MG63 (cell line): Measurements from ENCODE around the gene IGSF3. TPM values are rescaled to one million over a fixed set of nuclear protein-coding genes. Genes with fewer than 3 reads are reported as not detected.
"Not testable (repeated sequence)": the region's sequence is repeated elsewhere in the genome, so short reads cannot be mapped to it uniquely, and the experiment has no call there.

Source experiments
- DNase-seq: peaks from one replicate; pipeline ENCODE4 v3.0.0-alpha.2; 2020
- H3K27me3 ChIP-seq: fragments of 250-450 bp; sonication (Bioruptor Pico); 2 replicates; pipeline ENCODE4 v1.5.1; 2020; ENCODE audit warnings: mild to moderate bottlenecking, moderate library complexity
- H3K36me3 ChIP-seq: fragments of 250-450 bp; sonication (Bioruptor Pico); 2 replicates; pipeline ENCODE4 v1.5.1; 2020; ENCODE audit warnings: mild to moderate bottlenecking, moderate library complexity
- H3K4me3 ChIP-seq: fragments of 250-450 bp; sonication (Bioruptor Pico); 2 replicates; pipeline ENCODE4 v1.5.1; 2020; ENCODE audit warnings: mild to moderate bottlenecking, moderate library complexity
- H3K9me3 ChIP-seq: fragments of 250-450 bp; sonication (Bioruptor Pico); 2 replicates; pipeline ENCODE4 v1.5.1; 2020; ENCODE audit warnings: mild to moderate bottlenecking, moderate library complexity
- total RNA-seq: library from RNA; depleted of rRNA; stranded (reverse); fragments of >200 nt; shearing (Covaris generic); gene quantifications from 2 replicates; pipeline ENCODE4 v1.2.3, GENCODE V29; 2014; ENCODE audit warnings: low replicate concordance

IGSF3 gene
- total RNA-seq, 1 experiment from 2014 or later = 5.0 TPM

DNA sequence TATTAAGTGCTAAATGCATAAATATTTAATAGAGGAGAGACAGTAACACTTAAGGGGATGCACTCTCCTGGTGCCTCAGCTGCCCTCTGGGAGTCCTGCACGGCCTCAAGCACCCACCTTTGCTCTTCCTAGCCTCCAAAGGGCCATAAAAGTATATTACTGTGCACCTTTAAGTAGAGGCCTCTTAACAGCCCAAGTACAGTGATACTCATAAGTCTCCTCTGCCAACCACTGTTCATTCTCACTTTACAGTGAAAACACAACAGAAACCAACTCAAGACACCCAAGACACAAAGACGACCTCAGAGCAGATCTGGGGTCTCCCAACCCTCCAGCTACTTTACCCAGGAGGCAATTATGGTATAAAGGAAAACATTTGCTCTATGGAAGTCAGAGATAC, 70.1 kb downstream of the IGSF3 start:
- not testable (repeated sequence) for H3K36me3 ChIP-seq, DNase-seq, H3K27me3 ChIP-seq, H3K4me3 ChIP-seq, H3K9me3 ChIP-seq

GRCh38 chr1:116596742-116597307, 70.7 kb downstream of the IGSF3 start:
- H3K4me3 ChIP-seq, H3K9me3 ChIP-seq, H3K27me3 ChIP-seq, H3K36me3 ChIP-seq, DNase-seq: not testable (repeated sequence)

DNA sequence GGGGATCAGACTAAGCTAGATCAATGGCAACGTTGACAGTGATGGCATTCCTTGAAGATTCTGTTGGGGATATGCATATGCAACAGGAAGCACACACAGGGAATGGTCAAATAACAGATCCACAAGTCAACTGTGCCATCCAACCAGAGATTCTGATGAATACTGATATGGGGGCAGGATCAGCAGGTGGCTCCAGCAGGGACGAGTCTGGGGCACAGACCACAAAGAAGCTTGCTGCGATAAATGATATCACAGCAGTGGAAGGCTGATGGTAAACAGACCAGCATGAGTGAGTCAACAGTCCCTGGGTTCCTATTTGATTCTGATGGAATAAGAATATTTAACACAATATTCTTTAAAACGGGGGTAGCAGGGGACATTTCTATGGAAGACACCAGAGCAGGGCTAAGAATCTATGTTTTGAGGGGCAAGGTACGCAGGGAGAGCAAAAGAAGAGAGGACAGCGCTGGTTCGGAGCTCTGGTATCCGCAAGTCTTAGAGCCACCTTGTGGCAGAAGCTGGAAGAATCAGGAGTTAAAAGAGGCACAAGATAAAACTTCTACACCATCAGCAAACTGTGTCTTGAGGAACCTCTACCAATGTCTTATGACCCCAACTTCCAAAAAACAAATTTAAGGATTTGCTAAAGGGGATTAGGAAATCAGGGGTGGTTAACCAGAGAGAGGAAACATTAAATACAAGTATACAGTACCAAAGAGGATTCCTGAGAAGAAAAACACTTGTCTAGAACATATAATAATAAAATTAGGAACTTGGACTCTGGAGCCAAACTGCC, 71.4 kb downstream of the IGSF3 start:
- H3K4me3 ChIP-seq, H3K9me3 ChIP-seq, H3K36me3 ChIP-seq, DNase-seq, H3K27me3 ChIP-seq: not testable (repeated sequence)

- H3K27me3 ChIP-seq, H3K4me3 ChIP-seq, H3K36me3 ChIP-seq, DNase-seq, H3K9me3 ChIP-seq: not testable (repeated sequence)
These were observed 72.3 kb downstream of the IGSF3 start for GRCh38 chr1:116595065-116595840.

GRCh38 chr1:116593977-116594376, 73.6 kb downstream of the IGSF3 start:
- H3K36me3 ChIP-seq, DNase-seq, H3K27me3 ChIP-seq, H3K9me3 ChIP-seq, H3K4me3 ChIP-seq: not testable (repeated sequence)

- H3K9me3 ChIP-seq, H3K4me3 ChIP-seq, H3K27me3 ChIP-seq, H3K36me3 ChIP-seq, DNase-seq: not testable (repeated sequence)
These were observed 74.1 kb downstream of the IGSF3 start for GRCh38 chr1:116593401-116593800.

GRCh38 chr1:116591951-116592605, 75.5 kb downstream of the IGSF3 start:
- not testable (repeated sequence) for H3K4me3 ChIP-seq, H3K9me3 ChIP-seq, H3K36me3 ChIP-seq, H3K27me3 ChIP-seq, DNase-seq

DNA sequence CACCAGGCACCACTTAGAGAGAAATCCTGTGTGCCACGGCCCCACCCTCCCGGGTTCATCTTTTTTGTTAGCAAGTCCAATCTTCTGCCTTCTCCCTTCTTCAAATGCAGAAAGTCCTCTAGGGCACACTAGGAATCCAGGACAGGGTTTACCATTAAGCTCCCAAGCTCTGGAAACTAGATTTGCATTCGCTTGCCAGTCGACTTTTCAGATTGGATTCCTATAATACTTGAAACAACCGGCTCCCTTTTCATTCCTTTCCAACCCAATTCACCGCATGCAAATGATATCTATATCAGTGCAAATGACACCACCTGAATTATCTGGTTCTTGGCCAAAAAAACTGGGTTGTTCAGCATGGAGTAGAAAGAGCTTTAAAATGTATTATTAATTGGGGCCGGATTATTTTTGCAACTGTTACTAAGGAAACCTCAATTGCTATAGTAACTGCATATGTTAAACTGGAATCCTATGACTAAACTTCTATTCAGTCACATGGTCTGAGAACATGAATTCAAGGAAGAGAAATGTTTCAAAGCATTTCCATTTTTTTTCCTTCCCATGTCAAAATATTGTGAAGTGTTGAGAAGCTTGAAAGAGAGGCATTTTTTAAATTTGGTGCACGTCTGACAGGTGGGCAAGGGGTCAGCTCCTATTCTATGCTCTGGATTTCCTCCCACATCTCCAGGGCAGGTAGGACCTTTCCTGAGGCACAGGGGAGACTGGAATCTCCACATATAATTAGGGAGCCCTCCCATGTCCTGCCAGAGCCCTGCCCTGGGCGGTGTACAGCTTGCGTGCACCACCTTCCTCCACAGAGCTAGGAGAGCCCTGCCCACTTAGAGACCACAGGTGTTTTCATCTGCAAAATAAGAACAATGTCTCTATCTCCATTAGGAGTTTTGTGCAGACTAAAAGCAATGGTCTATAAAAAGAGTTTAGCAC, 76.3 kb downstream of the IGSF3 start:
- H3K4me3 ChIP-seq, H3K27me3 ChIP-seq, H3K36me3 ChIP-seq, H3K9me3 ChIP-seq, DNase-seq: not testable (repeated sequence)

DNA sequence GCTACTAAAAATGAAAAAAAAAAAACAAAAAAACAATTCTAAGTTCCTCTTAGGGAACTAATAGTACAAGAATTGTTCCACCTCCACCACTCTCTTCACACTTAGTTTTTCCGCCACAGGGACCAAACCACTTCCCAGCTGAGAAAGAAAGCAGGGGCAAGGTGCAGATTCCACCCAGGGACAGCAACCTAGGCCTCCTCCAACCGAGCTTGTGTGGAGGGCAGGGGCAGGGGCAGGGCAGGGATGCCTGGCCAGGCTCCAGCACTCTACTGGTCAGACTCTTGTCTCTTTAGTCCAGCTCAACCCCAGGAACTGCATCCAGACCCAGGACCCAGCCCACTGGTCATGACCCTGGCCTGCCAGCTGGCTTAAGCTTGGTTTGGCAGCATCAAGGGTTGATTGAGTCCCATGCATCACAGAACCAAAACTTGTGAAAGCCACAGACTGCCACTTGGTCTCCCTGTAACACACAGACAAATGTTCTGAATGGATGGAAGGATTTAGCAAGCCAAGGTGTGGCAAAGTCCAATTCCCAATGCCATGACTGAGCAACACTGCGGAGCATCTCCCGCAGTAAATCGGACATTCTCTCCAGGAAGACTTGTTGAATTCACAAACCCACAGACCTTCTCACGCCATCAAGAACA, 77.1 kb downstream of the IGSF3 start:
- H3K4me3 ChIP-seq, H3K36me3 ChIP-seq, DNase-seq, H3K27me3 ChIP-seq, H3K9me3 ChIP-seq: not testable (repeated sequence)

DNA sequence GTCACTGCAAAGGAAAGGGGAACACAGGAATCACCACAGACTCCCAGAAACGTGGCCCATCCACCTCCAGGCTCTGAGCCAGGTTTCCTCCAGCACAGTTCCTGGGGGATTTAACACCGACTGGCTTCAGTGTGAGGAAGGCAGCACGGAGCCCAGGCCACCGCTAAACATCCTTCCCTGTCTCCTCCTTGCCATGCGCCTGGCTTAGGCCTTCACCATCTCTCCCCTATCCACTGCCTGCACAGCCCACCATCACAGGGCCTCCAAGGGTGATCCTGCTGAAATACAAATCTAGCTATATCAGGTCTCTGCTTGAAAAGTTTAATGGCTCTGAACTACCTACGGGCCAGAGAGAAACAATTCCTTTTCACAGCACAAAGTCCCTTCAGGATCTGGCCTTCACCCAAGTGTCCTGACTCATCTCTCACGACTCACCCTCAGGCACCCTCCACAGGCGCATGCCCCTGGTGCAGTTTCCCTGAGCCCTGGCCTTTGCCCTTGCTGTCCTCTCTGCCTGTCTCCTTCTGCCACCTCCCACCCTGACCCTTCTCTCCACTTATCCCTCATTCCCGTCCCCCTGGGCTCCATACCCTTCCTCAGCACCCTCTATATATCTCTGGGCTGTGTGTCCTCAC, 78.3 kb downstream of the IGSF3 start:
- not testable (repeated sequence) for H3K9me3 ChIP-seq, H3K4me3 ChIP-seq, H3K36me3 ChIP-seq, H3K27me3 ChIP-seq
- DNase-seq = peak; percentile 51

GRCh38 chr1:116587501-116588227, 79.9 kb downstream of the IGSF3 start:
- Histone ChIP-seq H3K27me3 (no peaks in the 10 kb centered on the region), H3K9me3 (no peaks in the 10 kb centered on the region), H3K4me3 (no peak overlapping the region), H3K36me3 (no peaks in the 10 kb centered on the region)
- DNase-seq = no peak

DNA sequence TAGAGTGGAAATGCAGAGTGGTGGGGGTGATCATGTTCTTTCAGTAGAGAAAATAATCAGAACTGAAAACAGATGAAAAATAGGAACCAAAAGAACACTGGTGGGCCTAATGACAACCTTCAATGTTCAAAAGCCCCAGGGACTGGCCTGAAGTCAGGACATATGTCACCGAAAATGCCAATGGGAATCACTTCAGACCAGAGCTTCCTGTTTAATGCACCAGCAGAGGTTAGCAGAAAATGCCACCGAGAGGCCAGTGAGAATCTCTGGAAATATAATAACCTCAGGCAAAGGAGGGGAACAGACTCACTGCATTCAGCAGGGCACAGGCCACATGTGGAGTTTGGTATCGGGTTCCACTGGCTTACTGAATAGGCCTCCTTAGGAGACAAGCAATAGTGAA, 80.8 kb downstream of the IGSF3 start:
- no peaks in the 10 kb centered on the region for H3K36me3 ChIP-seq
- H3K9me3 ChIP-seq = no peaks in the 10 kb centered on the region
- no peak overlapping the region for H3K4me3 ChIP-seq
- no peak for DNase-seq
- no peaks in the 10 kb centered on the region for H3K27me3 ChIP-seq

GRCh38 chr1:116585886-116586285, 81.6 kb downstream of the IGSF3 start:
- DNase-seq = no peak
- Histone ChIP-seq H3K4me3 (no peak overlapping the region), H3K36me3 (no peaks in the 10 kb centered on the region), H3K27me3 (no peaks in the 10 kb centered on the region), H3K9me3 (no peaks in the 10 kb centered on the region)

DNA sequence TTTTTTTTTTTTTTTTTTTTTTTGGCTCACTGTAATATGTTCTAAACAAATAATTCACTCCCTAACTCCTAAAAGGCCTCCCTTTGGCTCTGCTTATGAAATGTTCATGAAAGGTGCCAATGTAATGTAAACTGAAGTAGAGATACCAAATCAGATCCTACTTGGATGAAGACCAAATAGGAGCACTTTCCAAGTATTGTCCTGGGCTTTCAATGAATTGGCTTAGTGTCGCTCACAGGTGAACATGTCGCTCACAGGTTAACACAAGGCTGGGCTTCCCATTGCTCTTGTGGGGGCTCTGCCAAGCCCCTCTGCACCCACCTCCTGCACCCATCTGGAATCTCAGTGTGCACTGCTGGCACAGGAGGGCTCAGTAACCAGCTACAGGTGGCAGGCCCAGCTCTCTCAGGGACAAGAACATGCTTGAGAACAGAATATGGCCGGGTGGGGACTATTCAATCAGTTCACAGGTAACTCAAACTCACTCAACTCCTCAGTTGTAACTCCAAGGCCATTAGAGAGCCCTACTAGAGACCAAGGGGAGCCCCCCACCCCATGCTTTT, 86.1 kb downstream of the IGSF3 start:
- DNase-seq = no peak
- H3K36me3 ChIP-seq = no peaks in the 10 kb centered on the region
- H3K9me3 ChIP-seq = no peaks in the 10 kb centered on the region
- H3K27me3 ChIP-seq = no peaks in the 10 kb centered on the region
- H3K4me3 ChIP-seq = no peak overlapping the region
